Mammary epithelial cell (primary cell): ENCODE data around the gene SHROOM2.

Source experiments
- CTCF ChIP-seq, 2 donors: IDR thresholded peaks in 1 of 2; conservative IDR thresholded peaks in 1 of 2; 2 replicates each; pipeline ENCODE4 v1.5.1; 2011 to 2012; ENCODE audit warnings: inconsistent platforms in 2 of 2, low read length in 2 of 2, mild to moderate bottlenecking in 2 of 2, control low read depth in 1 of 2, low read depth in 1 of 2; ENCODE audit not compliant: insufficient read depth in 1 of 2; ENCODE audit errors: extremely low read depth in 1 of 2
- EZH2 ChIP-seq: IDR thresholded peaks from 2 replicates; pipeline ENCODE4 v1.6.1; 2012; ENCODE audit warnings: low read length, inconsistent platforms, borderline replicate concordance

- TF ChIP-seq CTCF (conservative IDR thresholded peaks at IDR 0.05 in 1 of 2, IDR thresholded peaks at IDR 0.05 in 1 of 2; ENCODE audit: extremely low read depth in 1 of 2, insufficient read depth in 1 of 2, low read depth in 1 of 2, low read length in 2 of 2) = no peak
- no peak for TF ChIP-seq EZH2
These were observed 18.2 kb downstream of the SHROOM2 start for GRCh38 chrX:9804444-9804843.
